ENCODE results near the gene TMEM192.

GRCh38 chr4:165133150-165133549 lies 20.5 kb upstream of the TMEM192 start:
- TF ChIP-seq POLR2A (IDR thresholded peaks at IDR 0.05) (no peak), CTCF (IDR thresholded peaks at IDR 0.05) (no peak)
